CD4-positive, alpha-beta T cell (primary cell): ENCODE data around the gene ALPL. TPM values are rescaled to one million over a fixed set of nuclear protein-coding genes. Genes with fewer than 3 reads are reported as not detected.

Experiments used
- ATAC-seq: fragments of 200-7000 bp; cut with Tn5 transposase; one replicate; pipeline ENCODE4 v1.10.0; 2022; ENCODE audit warnings: mild to moderate bottlenecking; ENCODE audit not compliant: poor library complexity
- CTCF ChIA-PET: fragments of 350-600 bp; sonication (Branson Sonifier 250); formaldehyde crosslinking; loops from one replicate; lab custom pipeline; 2021; ENCODE audit warnings: antibody characterized with exemption, inconsistent platforms; lab: Charles Lee
- POLR2A ChIA-PET: fragments of 350-600 bp; sonication (Branson Sonifier 250); formaldehyde crosslinking; loops from one replicate; lab custom pipeline; 2021; ENCODE audit warnings: antibody characterized with exemption, inconsistent platforms; lab: Charles Lee
- DNase-seq, 14 experiments: peaks; one replicate each; pipeline ENCODE4 v3.0.0-alpha.2; 2013 to 2020; ENCODE audit warnings: mixed read lengths in 2 of 14
- H3K27ac ChIP-seq, 2 donors: one replicate each; pipeline versions ENCODE4 v1.5.1 to v1.7.0; 2013; ENCODE audit warnings: low read length in 2 of 2, low read depth in 1 of 2, mild to moderate bottlenecking in 1 of 2
- H3K27me3 ChIP-seq, 2 experiments: 1 replicate in 1 of 2; 2 replicates in 1 of 2; pipeline versions ENCODE4 v1.6.1 to v1.7.0; 2013; ENCODE audit warnings: low read length in 2 of 2, control low read depth in 1 of 2, mild to moderate bottlenecking in 1 of 2, moderate library complexity in 1 of 2; ENCODE audit not compliant: insufficient read depth in 2 of 2, control insufficient read depth in 1 of 2
- H3K36me3 ChIP-seq: one replicate; pipeline ENCODE4 v1.6.1; 2013; ENCODE audit warnings: low read length, control low read depth; ENCODE audit not compliant: insufficient read depth
- H3K4me1 ChIP-seq: one replicate; pipeline ENCODE4 v1.6.1; 2013; ENCODE audit warnings: low read length, control low read depth; ENCODE audit not compliant: insufficient read depth
- H3K4me3 ChIP-seq: one replicate; pipeline ENCODE4 v1.5.1; 2013; ENCODE audit warnings: mild to moderate bottlenecking, low read length, moderate library complexity
- H3K9me3 ChIP-seq, 2 experiments: 1 replicate in 1 of 2; 2 replicates in 1 of 2; pipeline versions ENCODE4 v1.6.1 to v1.7.0; 2013; ENCODE audit warnings: low read length in 2 of 2, mild to moderate bottlenecking in 2 of 2, control low read depth in 1 of 2, moderate library complexity in 1 of 2; ENCODE audit not compliant: control insufficient read depth in 1 of 2, insufficient read depth in 1 of 2
- H3K27ac Mint-ChIP-seq: one replicate; pipeline ENCODE4 v1.8.0; 2020; ENCODE audit warnings: mixed read lengths
- H3K27me3 Mint-ChIP-seq: one replicate; pipeline ENCODE4 v1.8.0; 2021; ENCODE audit warnings: mixed read lengths
- H3K36me3 Mint-ChIP-seq: one replicate; pipeline ENCODE4 v1.8.0; 2021; ENCODE audit warnings: low read depth, mixed read lengths
- H3K4me1 Mint-ChIP-seq: one replicate; pipeline ENCODE4 v1.8.0; 2021; ENCODE audit warnings: low read depth, mixed read lengths
- H3K4me3 Mint-ChIP-seq: one replicate; pipeline ENCODE4 v1.8.0; 2020; ENCODE audit warnings: mild to moderate bottlenecking, mixed read lengths
- H3K9me3 Mint-ChIP-seq: one replicate; pipeline ENCODE4 v1.8.0; 2020; ENCODE audit warnings: mixed read lengths
- intact Hi-C, 2 experiments: fragments of 100-400 bp; cut with DNase I in 1 of 2; cut with micrococcal nuclease in 1 of 2; formaldehyde crosslinking; loops; one replicate each; pipeline versions ENCODE4 v1.15.1 to v1.9.0; 2023 to 2025; cut with DNase I, micrococcal nuclease
- total RNA-seq, 174 experiments: library from RNA in 2 of 174; stranded (reverse) in 2 of 174; gene quantifications; one replicate each; pipeline ENCODE4 v1.2.3 and lab custom pipeline; 2021 to 2026
- TF ChIP-seq, protein P1 (sequence below): fragments of 200-600 bp; IDR thresholded peaks from one replicate; pipeline ENCODE4 v1.8.0; 2022; ENCODE audit warnings: antibody characterized with exemption, mild to moderate bottlenecking

ALPL gene
- total RNA-seq, 2 experiments from 2014 or later = not detected

DNA sequence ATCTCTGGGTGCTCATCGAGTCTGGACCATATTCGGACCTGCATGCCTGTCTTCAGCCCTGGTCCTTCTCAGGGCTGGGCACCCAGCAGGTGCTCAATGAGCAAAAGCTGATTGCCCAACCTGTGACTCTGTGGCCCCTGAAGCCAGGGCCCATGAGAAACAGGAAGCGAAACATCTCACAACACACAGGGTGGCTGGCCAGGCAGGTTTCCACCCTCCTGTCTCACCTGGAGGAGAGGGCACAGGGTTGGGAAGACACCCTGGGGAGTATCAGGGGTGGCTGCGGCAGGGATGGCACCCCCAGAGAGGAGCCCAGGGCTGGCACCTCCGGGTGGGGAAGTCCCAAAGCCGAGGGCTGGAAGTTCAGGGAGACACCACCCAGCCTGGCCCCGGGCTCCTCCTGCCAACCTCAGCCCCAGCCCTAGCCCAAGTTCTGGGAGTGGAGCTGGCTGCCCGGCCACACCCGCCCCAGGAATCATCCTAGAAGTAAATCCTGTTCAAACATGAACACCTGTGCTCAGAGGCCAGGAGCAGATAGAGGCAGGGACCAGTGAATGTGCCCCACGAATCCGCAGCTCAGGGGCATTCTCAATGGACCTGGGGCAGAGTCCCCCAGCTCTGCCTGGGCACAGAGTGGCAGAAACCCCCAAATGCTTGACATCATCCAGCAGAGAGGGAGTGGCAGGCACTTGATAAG lies 105.3 kb downstream of the ALPL start:
- no peaks in the 10 kb centered on the region for H3K36me3 Mint-ChIP-seq
- POLR2A ChIA-PET = no interaction called here
- CTCF ChIA-PET = no interaction called here
- Histone ChIP-seq H3K4me1 (no peaks in the 10 kb centered on the region), H3K27me3 (peaks cover 0 to 6% of the 10 kb centered on the region in 2 experiments), H3K9me3 (no peaks in the 10 kb centered on the region), H3K4me3 (no peak overlapping the region), H3K36me3 (no peaks in the 10 kb centered on the region), H3K27ac (no peak overlapping the region)
- ATAC-seq = no peak
- no peak overlapping the region for H3K4me3 Mint-ChIP-seq
- TF ChIP-seq, protein P1, sequence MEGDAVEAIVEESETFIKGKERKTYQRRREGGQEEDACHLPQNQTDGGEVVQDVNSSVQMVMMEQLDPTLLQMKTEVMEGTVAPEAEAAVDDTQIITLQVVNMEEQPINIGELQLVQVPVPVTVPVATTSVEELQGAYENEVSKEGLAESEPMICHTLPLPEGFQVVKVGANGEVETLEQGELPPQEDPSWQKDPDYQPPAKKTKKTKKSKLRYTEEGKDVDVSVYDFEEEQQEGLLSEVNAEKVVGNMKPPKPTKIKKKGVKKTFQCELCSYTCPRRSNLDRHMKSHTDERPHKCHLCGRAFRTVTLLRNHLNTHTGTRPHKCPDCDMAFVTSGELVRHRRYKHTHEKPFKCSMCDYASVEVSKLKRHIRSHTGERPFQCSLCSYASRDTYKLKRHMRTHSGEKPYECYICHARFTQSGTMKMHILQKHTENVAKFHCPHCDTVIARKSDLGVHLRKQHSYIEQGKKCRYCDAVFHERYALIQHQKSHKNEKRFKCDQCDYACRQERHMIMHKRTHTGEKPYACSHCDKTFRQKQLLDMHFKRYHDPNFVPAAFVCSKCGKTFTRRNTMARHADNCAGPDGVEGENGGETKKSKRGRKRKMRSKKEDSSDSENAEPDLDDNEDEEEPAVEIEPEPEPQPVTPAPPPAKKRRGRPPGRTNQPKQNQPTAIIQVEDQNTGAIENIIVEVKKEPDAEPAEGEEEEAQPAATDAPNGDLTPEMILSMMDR = no peak
- H3K9me3 Mint-ChIP-seq = no peaks in the 10 kb centered on the region
- peaks cover 7% of the 10 kb centered on the region for H3K27me3 Mint-ChIP-seq
- no peak overlapping the region for H3K27ac Mint-ChIP-seq
- no peak for DNase-seq
- intact Hi-C loops = no loop called here
- no peaks in the 10 kb centered on the region for H3K4me1 Mint-ChIP-seq

DNA sequence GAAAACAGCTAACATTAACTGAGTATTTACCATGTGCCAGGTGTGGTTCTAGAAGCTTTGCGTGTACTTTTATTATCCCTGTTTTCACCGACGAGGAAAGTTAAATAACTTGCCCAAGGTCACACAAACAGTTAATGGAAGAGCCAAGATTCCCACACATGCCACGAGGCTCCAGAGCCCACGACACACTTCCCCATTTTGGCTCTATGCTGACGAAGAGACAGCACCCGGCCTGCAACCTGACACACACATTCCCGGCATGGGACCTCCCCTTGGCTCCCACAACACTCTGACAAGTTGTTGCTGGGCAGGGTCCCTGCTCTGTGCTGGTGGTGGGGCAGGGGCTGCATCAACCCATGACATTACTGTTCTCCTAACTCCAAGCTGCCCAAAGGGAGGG lies 107.1 kb downstream of the ALPL start:
- Histone ChIP-seq H3K27me3 (peaks cover 5 to 6% of the 10 kb centered on the region in 2 experiments), H3K27ac (no peak overlapping the region), H3K36me3 (no peaks in the 10 kb centered on the region), H3K9me3 (no peaks in the 10 kb centered on the region), H3K4me1 (no peaks in the 10 kb centered on the region), H3K4me3 (no peak overlapping the region)
- POLR2A ChIA-PET = no interaction called here
- no peak for ATAC-seq
- Mint-ChIP-seq H3K9me3 (no peaks in the 10 kb centered on the region), H3K27ac (no peak overlapping the region), H3K4me3 (no peak overlapping the region), H3K27me3 (peaks cover 13% of the 10 kb centered on the region), H3K36me3 (no peaks in the 10 kb centered on the region), H3K4me1 (peaks cover 1% of the 10 kb centered on the region)
- TF ChIP-seq, protein P1 = no peak
- CTCF ChIA-PET = no interaction called here
- DNase-seq = no peak
- intact Hi-C loops = no loop called here

DNA sequence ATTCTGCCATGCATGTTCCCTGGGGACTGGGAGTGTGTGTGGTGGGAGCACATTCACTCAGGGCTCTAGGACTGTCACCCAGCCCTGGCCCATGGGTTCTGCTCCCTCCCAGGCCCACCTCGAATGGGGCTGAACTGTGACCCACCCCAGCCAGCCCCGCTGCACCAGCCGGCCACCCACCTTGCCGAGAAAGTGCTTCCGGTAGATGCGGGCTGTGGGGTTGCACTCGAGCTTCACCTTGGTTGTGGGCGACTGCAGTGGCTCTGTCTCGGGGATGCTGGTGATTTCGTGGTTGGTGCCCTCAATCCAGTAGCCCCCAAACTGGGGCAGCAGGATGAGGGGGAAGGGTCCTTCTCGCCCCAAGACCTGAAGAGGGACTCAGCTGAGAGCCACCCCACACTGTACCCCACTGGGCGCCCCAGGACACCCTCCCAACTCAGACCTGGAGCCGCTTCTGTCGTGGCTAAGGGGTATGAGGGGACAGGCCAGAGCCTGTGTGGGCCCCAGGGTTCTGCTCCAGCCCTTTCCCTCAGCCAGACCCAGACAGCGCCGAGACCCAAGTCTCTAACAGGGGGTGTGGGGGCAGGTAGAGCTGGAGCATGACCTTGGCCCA lies 108.0 kb downstream of the ALPL start:
- Mint-ChIP-seq H3K36me3 (no peaks in the 10 kb centered on the region), H3K9me3 (no peaks in the 10 kb centered on the region), H3K4me3 (no peak overlapping the region), H3K27ac (no peak overlapping the region), H3K27me3 (peaks cover 19% of the 10 kb centered on the region), H3K4me1 (peaks cover 4% of the 10 kb centered on the region)
- intact Hi-C loops = no loop called here
- no peak overlapping the region for H3K27ac ChIP-seq
- H3K9me3 ChIP-seq = no peaks in the 10 kb centered on the region
- no peak overlapping the region for H3K4me3 ChIP-seq
- TF ChIP-seq, protein P1 = no peak
- peaks cover 4% of the 10 kb centered on the region for H3K4me1 ChIP-seq
- ATAC-seq (no peak), DNase-seq (no peak)
- peaks cover 6 to 10% of the 10 kb centered on the region in 2 experiments for H3K27me3 ChIP-seq
- ChIA-PET POLR2A (no interaction called here), CTCF (no interaction called here)
- no peaks in the 10 kb centered on the region for H3K36me3 ChIP-seq
